Hematopoietic multipotent progenitor cell treated with erythropoietin and hydrocortisone succinate and interleukin-3 and kit ligand, for 15 days (in vitro differentiated cells): ENCODE data around the gene PLA2G4E.

Experiments used
- DNase-seq: peaks from one replicate; pipeline ENCODE4 v3.0.0-alpha.2; 2015; ENCODE audit warnings: low spot score

Gene PLA2G4E

GRCh38 chr15:42020713-42021273 is at the start of gene PLA2G4E:
Gene PLA2G4E (minus strand): TSS chr15:42021042. CDS start chr15:42021030, 12 bp downstream.
- DNase-seq: no peak

- DNase-seq: no peak
Measured at GRCh38 chr15:42070279-42070975, 49.6 kb upstream of the PLA2G4E start.

- DNase-seq: no peak
Measured at GRCh38 chr15:42069496-42070278, 48.8 kb upstream of the PLA2G4E start.

GRCh38 chr15:42069025-42069424 is 48.2 kb upstream of the PLA2G4E start:
- DNase-seq: no peak

GRCh38 chr15:42068601-42069000 is 47.8 kb upstream of the PLA2G4E start:
- DNase-seq: no peak

GRCh38 chr15:42066764-42067415 is 46.0 kb upstream of the PLA2G4E start:
- DNase-seq: no peak

GRCh38 chr15:42065468-42065867 is 44.6 kb upstream of the PLA2G4E start:
- no peak for DNase-seq

- no peak for DNase-seq
Measured at GRCh38 chr15:42065033-42065432, 44.2 kb upstream of the PLA2G4E start.

GRCh38 chr15:42064271-42064670 is 43.4 kb upstream of the PLA2G4E start:
- DNase-seq: no peak

GRCh38 chr15:42063122-42063848 is 42.4 kb upstream of the PLA2G4E start:
- DNase-seq: no peak

- DNase-seq: no peak
Measured at GRCh38 chr15:42062284-42062806, 41.5 kb upstream of the PLA2G4E start.

GRCh38 chr15:42060797-42061196 is 40.0 kb upstream of the PLA2G4E start:
- no peak for DNase-seq

GRCh38 chr15:42060477-42060763 is 39.6 kb upstream of the PLA2G4E start:
- no peak for DNase-seq

GRCh38 chr15:42059661-42060476 is 39.0 kb upstream of the PLA2G4E start:
- DNase-seq: peak; percentile 59

- DNase-seq: no peak
Measured at GRCh38 chr15:42058791-42059190, 37.9 kb upstream of the PLA2G4E start.

GRCh38 chr15:42057799-42058646 is 37.2 kb upstream of the PLA2G4E start:
- no peak for DNase-seq

GRCh38 chr15:42056934-42057798 is 36.3 kb upstream of the PLA2G4E start:
- DNase-seq: no peak

- DNase-seq: no peak
Measured at GRCh38 chr15:42053914-42054313, 33.1 kb upstream of the PLA2G4E start.

- DNase-seq: no peak
Measured at GRCh38 chr15:42053010-42053409, 32.2 kb upstream of the PLA2G4E start.
